Hepatocyte (in vitro differentiated cells): ENCODE data around the gene ZSWIM7. TPM values are rescaled to one million over a fixed set of nuclear protein-coding genes. Genes with fewer than 3 reads are reported as not detected.

Source experiments
- DNase-seq: peaks from one replicate; pipeline ENCODE4 v3.0.0-alpha.2; 2016; ENCODE audit warnings: low spot score
- H2AFZ ChIP-seq: fragments of 200-600 bp; sonication (generic); 2 replicates; pipeline ENCODE4 v1.6.0; 2016; ENCODE audit warnings: antibody characterized with exemption, mild to moderate bottlenecking
- H3K27ac ChIP-seq: fragments of 200-600 bp; sonication (generic); 2 replicates; pipeline ENCODE4 v1.5.1; 2016; ENCODE audit warnings: mild to moderate bottlenecking
- H3K27me3 ChIP-seq: fragments of 200-600 bp; sonication (generic); 2 replicates; pipeline ENCODE4 v1.6.1; 2016
- H3K36me3 ChIP-seq: fragments of 200-600 bp; sonication (generic); replicated peaks from 2 replicates; pipeline ENCODE4 v1.5.1; 2016; ENCODE audit warnings: low read depth; ENCODE audit not compliant: insufficient read depth
- H3K4me1 ChIP-seq: fragments of 200-600 bp; sonication (generic); 2 replicates; pipeline ENCODE4 v1.5.1; 2016; ENCODE audit warnings: mild to moderate bottlenecking, moderate library complexity; ENCODE audit not compliant: insufficient read depth
- H3K4me2 ChIP-seq: fragments of 200-600 bp; sonication (generic); 2 replicates; pipeline ENCODE4 v1.6.0; 2016
- H3K4me3 ChIP-seq: fragments of 200-600 bp; sonication (generic); 2 replicates; pipeline ENCODE4 v1.5.1; 2016; ENCODE audit warnings: mild to moderate bottlenecking
- H3K79me2 ChIP-seq: fragments of 200-600 bp; sonication (generic); 2 replicates; pipeline ENCODE4 v1.6.0; 2017; ENCODE audit warnings: mild to moderate bottlenecking
- H3K9me2 ChIP-seq: fragments of 200-600 bp; sonication (generic); replicated peaks from 2 replicates; pipeline ENCODE4 v1.6.0; 2017; ENCODE audit warnings: mild to moderate bottlenecking; ENCODE audit not compliant: insufficient read depth
- H3K9me3 ChIP-seq: fragments of 200-600 bp; sonication (generic); 2 replicates; pipeline ENCODE4 v1.5.1; 2016; ENCODE audit warnings: low read depth, mild to moderate bottlenecking
- H4K20me1 ChIP-seq: fragments of 200-600 bp; sonication (generic); 2 replicates; pipeline ENCODE4 v1.6.0; 2016; ENCODE audit warnings: mild to moderate bottlenecking; ENCODE audit not compliant: insufficient read depth, poor library complexity, severe bottlenecking
- CTCF ChIP-seq: fragments of 200-600 bp; sonication (generic); IDR thresholded peaks from 2 replicates; pipeline ENCODE4 v1.5.1; 2016; ENCODE audit warnings: antibody characterized with exemption, mild to moderate bottlenecking; ENCODE audit not compliant: poor library complexity
- EZH2 ChIP-seq: fragments of 200-600 bp; sonication (generic); IDR thresholded peaks from 2 replicates; pipeline ENCODE4 v1.6.1; 2016; ENCODE audit warnings: antibody characterized with exemption, mild to moderate bottlenecking, borderline replicate concordance
- EZH2phosphoT487 ChIP-seq: fragments of 200-600 bp; sonication (generic); IDR thresholded peaks from one replicate; pipeline ENCODE4 v1.6.1; 2018; ENCODE audit warnings: antibody characterized with exemption, mild to moderate bottlenecking, low read depth, moderate library complexity; ENCODE audit not compliant: unreplicated experiment, severe bottlenecking
- WGBS: methylation state at CpG from one replicate; pipeline ENCODE4 v1.1.6; 2016; ENCODE audit warnings: low lambda C conversion rate; ENCODE audit errors: missing lambda C conversion rate; 5-methylcytosine and 5-hydroxymethylcytosine counted together
- polyA plus RNA-seq: library from polyadenylated mRNA; unstranded; fragments of >200 nt; fragmentation: Nextera tagmentation; extraction: Ambion mirVana; gene quantifications from 2 replicates; pipeline ENCODE4 v1.2.1, GENCODE V29; 2016
- total RNA-seq: library from RNA; depleted of rRNA; stranded (reverse); fragments of >200 nt; gene quantifications from 2 replicates; pipeline ENCODE4 v1.2.3, GENCODE V29; 2014

Gene ZSWIM7
- total and polyA plus RNA-seq, 2 experiments from 2014 or later: 27.0 to 46.8 TPM

GRCh38 chr17:15972497-15972951 is 27.0 kb downstream of the ZSWIM7 start:
- H3K79me2 ChIP-seq: peaks cover 2% of the 10 kb centered on the region
- H3K4me2 ChIP-seq: no peak overlapping the region
- DNase-seq: no peak
- H3K9me2 ChIP-seq: no peaks in the 10 kb centered on the region
- no peaks in the 10 kb centered on the region for H3K9me3 ChIP-seq
- TF ChIP-seq EZH2: no peak
- TF ChIP-seq CTCF: no peak
- TF ChIP-seq EZH2phosphoT487: no peak
- 87% methylated on average over 4 of the region's 4 CpGs for WGBS
- no peak overlapping the region for H3K4me3 ChIP-seq
- no peak overlapping the region for H3K27ac ChIP-seq
- no peaks in the 10 kb centered on the region for H4K20me1 ChIP-seq
- H3K36me3 ChIP-seq: no peaks in the 10 kb centered on the region
- H3K4me1 ChIP-seq: peaks cover under 1% of the 10 kb centered on the region
- no peaks in the 10 kb centered on the region for H3K27me3 ChIP-seq
- H2AFZ ChIP-seq: no peak overlapping the region

GRCh38 chr17:15971882-15972281 is 27.6 kb downstream of the ZSWIM7 start:
- Histone ChIP-seq H3K9me3 (no peaks in the 10 kb centered on the region), H4K20me1 (no peaks in the 10 kb centered on the region), H3K4me2 (no peak overlapping the region), H3K79me2 (peaks cover 2% of the 10 kb centered on the region), H3K27me3 (no peaks in the 10 kb centered on the region), H3K4me3 (no peak overlapping the region), H3K4me1 (peaks cover 7% of the 10 kb centered on the region), H3K36me3 (no peaks in the 10 kb centered on the region), H2AFZ (no peak overlapping the region), H3K27ac (no peak overlapping the region), H3K9me2 (no peaks in the 10 kb centered on the region)
- TF ChIP-seq EZH2 (no peak), EZH2phosphoT487 (no peak), CTCF (no peak)
- WGBS: 93% methylated on average over 5 of the region's 5 CpGs
- no peak for DNase-seq

GRCh38 chr17:15971098-15971678 is 28.3 kb downstream of the ZSWIM7 start:
- Histone ChIP-seq H4K20me1 (no peaks in the 10 kb centered on the region), H3K4me2 (no peak overlapping the region), H2AFZ (no peak overlapping the region), H3K36me3 (no peaks in the 10 kb centered on the region), H3K9me2 (no peaks in the 10 kb centered on the region), H3K27ac (no peak overlapping the region), H3K9me3 (no peaks in the 10 kb centered on the region), H3K4me1 (peaks cover 14% of the 10 kb centered on the region), H3K4me3 (no peak overlapping the region), H3K27me3 (no peaks in the 10 kb centered on the region), H3K79me2 (peaks cover 2% of the 10 kb centered on the region)
- DNase-seq: no peak
- WGBS: 79% methylated on average over 5 of the region's 5 CpGs
- TF ChIP-seq CTCF (no peak), EZH2phosphoT487 (no peak), EZH2 (no peak)
